ENCODE results near the gene CST1. TPM values are rescaled to one million over a fixed set of nuclear protein-coding genes. Genes with fewer than 3 reads are reported as not detected.

Gene CST1
- polyA plus RNA-seq, 1 donor from 2014 or later = not detected

DNA sequence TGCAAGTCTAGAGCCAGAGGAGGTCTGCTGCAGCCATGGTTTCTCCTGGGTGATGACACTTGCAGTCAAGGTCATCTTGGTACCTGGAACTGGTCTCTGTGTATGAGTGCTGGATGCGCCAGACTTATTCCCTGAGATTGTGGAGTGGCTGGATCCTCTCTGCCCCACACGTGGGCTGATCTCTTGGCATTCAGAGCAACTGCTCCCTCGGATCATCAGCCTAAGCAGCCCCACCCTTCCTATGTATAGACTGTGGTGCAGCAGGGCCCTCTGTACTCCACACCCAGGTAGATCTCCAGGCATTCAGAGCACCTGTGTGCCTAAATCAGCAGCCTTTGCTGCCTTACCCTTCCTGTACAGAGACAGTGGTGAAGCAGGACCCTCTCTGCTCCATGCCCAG lies 49.8 kb downstream of the CST1 start:
- Mint-ChIP-seq H3K9me3 (peaks cover 0 to 2% (median 0%) of the 10 kb centered on the region in 3 donors), H3K27me3 (peaks cover 2% of the 10 kb centered on the region), H3K4me3 (no peak overlapping the region), H3K4me1 (no peaks in the 10 kb centered on the region), H3K27ac (no peak overlapping the region), H3K36me3 (peaks cover 1% of the 10 kb centered on the region)

GRCh38 chr20:23697947-23698346 lies 52.8 kb downstream of the CST1 start:
- Mint-ChIP-seq H3K36me3 (no peaks in the 10 kb centered on the region), H3K27ac (no peak overlapping the region), H3K9me3 (peaks cover 0 to 2% (median 0%) of the 10 kb centered on the region in 3 donors), H3K4me3 (no peak overlapping the region), H3K27me3 (no peaks in the 10 kb centered on the region), H3K4me1 (no peaks in the 10 kb centered on the region)

Other genes with a start within 250 kb of the CST1 start
- not detected for gene CST9L, start 182.5 kb downstream of the CST1 start, polyA plus RNA-seq
- gene CST9, start 145.0 kb downstream of the CST1 start, polyA plus RNA-seq = not detected
- gene CST3, start 113.0 kb downstream of the CST1 start, polyA plus RNA-seq = 5.9 TPM
- not detected for gene CST4, start 61.9 kb downstream of the CST1 start, polyA plus RNA-seq
- not detected for gene CST2, start 75.8 kb upstream of the CST1 start, polyA plus RNA-seq
- not detected for gene CST5, start 128.8 kb upstream of the CST1 start, polyA plus RNA-seq
- not detected for gene GGTLC1, start 237.8 kb upstream of the CST1 start, polyA plus RNA-seq

All from IgD-negative memory B cell (primary cell).